ENCODE results near the gene PDE4D.
"Not testable (repeated sequence)": the region's sequence is repeated elsewhere in the genome, so short reads cannot be mapped to it uniquely, and the experiment has no call there.

Gene PDE4D

GRCh38 chr5:58980890-58981289 is 912.6 kb downstream of the PDE4D start:
- DNase-seq = no peak

GRCh38 chr5:58979090-58979489 is 914.4 kb downstream of the PDE4D start:
- DNase-seq = no peak

GRCh38 chr5:58974601-58975000 is 918.9 kb downstream of the PDE4D start:
- no peak for DNase-seq

- no peak for DNase-seq
Measured at GRCh38 chr5:58974083-58974482, 919.4 kb downstream of the PDE4D start.

- DNase-seq = no peak
Measured at GRCh38 chr5:58972301-58972700, 921.2 kb downstream of the PDE4D start.

GRCh38 chr5:58970766-58971165 is 922.8 kb downstream of the PDE4D start:
- no peak for DNase-seq

- DNase-seq = no peak
Measured at GRCh38 chr5:58969795-58970194, 923.7 kb downstream of the PDE4D start.

- no peak for DNase-seq
Measured at GRCh38 chr5:58969253-58969652, 924.3 kb downstream of the PDE4D start.

- no peak for DNase-seq
Measured at GRCh38 chr5:58968350-58968749, 925.2 kb downstream of the PDE4D start.

- DNase-seq = no peak
Measured at GRCh38 chr5:58967597-58968281, 925.8 kb downstream of the PDE4D start.

- no peak for DNase-seq
Measured at GRCh38 chr5:58965677-58966414, 927.7 kb downstream of the PDE4D start.

GRCh38 chr5:58963821-58964220 is 929.7 kb downstream of the PDE4D start:
- DNase-seq = no peak

- DNase-seq = no peak
Measured at GRCh38 chr5:58963361-58963760, 930.2 kb downstream of the PDE4D start.

- no peak for DNase-seq
Measured at GRCh38 chr5:58961631-58962280, 931.8 kb downstream of the PDE4D start.

GRCh38 chr5:58958701-58959100 is 934.8 kb downstream of the PDE4D start:
- DNase-seq = no peak

GRCh38 chr5:58953218-58953617 is 940.3 kb downstream of the PDE4D start:
- DNase-seq = not testable (repeated sequence)

- no peak for DNase-seq
Measured at GRCh38 chr5:58950224-58950623, 943.3 kb downstream of the PDE4D start.

- DNase-seq = no peak
Measured at GRCh38 chr5:58946230-58946629, 947.3 kb downstream of the PDE4D start.

GRCh38 chr5:58944221-58944620 is 949.3 kb downstream of the PDE4D start:
- no peak for DNase-seq

GRCh38 chr5:58940446-58940845 is 953.1 kb downstream of the PDE4D start:
- no peak for DNase-seq

GRCh38 chr5:58939664-58940063 is 953.9 kb downstream of the PDE4D start:
- DNase-seq = no peak

GRCh38 chr5:58938563-58939424 is 954.7 kb downstream of the PDE4D start:
- no peak for DNase-seq
